ENCODE data around the gene BCAS1.

Gene BCAS1

GRCh38 chr20:54095824-54096223 lies 25.4 kb upstream of the BCAS1 start:
- no peak for TF ChIP-seq ZNF70 (CRISPR knock-in tag; IDR thresholded peaks at IDR 0.05)
- TF ChIP-seq TOX (CRISPR knock-in tag; IDR thresholded peaks at IDR 0.05; ENCODE audit: borderline replicate concordance), result no peak
- no peak for TF ChIP-seq OSR1 (CRISPR knock-in tag; IDR thresholded peaks at IDR 0.05)
- TF ChIP-seq SNAI2 (CRISPR knock-in tag; IDR thresholded peaks at IDR 0.05), result no peak
- TF ChIP-seq, protein P1, sequence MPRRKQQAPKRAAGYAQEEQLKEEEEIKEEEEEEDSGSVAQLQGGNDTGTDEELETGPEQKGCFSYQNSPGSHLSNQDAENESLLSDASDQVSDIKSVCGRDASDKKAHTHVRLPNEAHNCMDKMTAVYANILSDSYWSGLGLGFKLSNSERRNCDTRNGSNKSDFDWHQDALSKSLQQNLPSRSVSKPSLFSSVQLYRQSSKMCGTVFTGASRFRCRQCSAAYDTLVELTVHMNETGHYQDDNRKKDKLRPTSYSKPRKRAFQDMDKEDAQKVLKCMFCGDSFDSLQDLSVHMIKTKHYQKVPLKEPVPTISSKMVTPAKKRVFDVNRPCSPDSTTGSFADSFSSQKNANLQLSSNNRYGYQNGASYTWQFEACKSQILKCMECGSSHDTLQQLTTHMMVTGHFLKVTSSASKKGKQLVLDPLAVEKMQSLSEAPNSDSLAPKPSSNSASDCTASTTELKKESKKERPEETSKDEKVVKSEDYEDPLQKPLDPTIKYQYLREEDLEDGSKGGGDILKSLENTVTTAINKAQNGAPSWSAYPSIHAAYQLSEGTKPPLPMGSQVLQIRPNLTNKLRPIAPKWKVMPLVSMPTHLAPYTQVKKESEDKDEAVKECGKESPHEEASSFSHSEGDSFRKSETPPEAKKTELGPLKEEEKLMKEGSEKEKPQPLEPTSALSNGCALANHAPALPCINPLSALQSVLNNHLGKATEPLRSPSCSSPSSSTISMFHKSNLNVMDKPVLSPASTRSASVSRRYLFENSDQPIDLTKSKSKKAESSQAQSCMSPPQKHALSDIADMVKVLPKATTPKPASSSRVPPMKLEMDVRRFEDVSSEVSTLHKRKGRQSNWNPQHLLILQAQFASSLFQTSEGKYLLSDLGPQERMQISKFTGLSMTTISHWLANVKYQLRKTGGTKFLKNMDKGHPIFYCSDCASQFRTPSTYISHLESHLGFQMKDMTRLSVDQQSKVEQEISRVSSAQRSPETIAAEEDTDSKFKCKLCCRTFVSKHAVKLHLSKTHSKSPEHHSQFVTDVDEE (CRISPR knock-in tag; IDR thresholded peaks at IDR 0.05), result no peak
- TF ChIP-seq ESRRG (CRISPR knock-in tag; IDR thresholded peaks at IDR 0.05), result no peak
- no peak for TF ChIP-seq PPARA (CRISPR knock-in tag; IDR thresholded peaks at IDR 0.05; ENCODE audit: borderline replicate concordance)
- no peak for TF ChIP-seq CSRNP3 (CRISPR knock-in tag; IDR thresholded peaks at IDR 0.05)
- TF ChIP-seq RARB (CRISPR knock-in tag; IDR thresholded peaks at IDR 0.05), result no peak
- TF ChIP-seq BACH2 (CRISPR knock-in tag; IDR thresholded peaks at IDR 0.05; ENCODE audit: borderline replicate concordance), result no peak
- no peak for TF ChIP-seq TCF4 (CRISPR knock-in tag; IDR thresholded peaks at IDR 0.05; ENCODE audit: borderline replicate concordance)
- no peak for TF ChIP-seq ARNTL (CRISPR knock-in tag; IDR thresholded peaks at IDR 0.05; ENCODE audit: borderline replicate concordance, low read depth)
- TF ChIP-seq CREB5 (CRISPR knock-in tag; IDR thresholded peaks at IDR 0.05; ENCODE audit: low read depth), result no peak
- no peak for TF ChIP-seq POU6F1 (CRISPR knock-in tag; IDR thresholded peaks at IDR 0.05; ENCODE audit: borderline replicate concordance, low read depth)
- no peak for ATAC-seq

DNA sequence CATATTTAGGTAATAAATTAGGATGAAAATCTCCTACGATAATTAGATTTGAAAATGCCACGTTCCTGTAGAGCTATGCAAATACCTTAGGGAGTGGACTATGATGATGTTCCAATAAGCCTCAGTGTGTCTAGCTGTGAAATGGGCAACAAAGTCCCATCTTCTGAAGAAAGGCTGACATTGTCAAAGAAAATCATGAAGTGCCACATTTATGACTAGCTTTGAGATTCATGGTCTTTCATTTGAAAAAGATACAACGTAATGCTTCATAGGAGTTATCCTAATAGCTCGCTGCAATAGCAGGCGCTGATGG lies 23.8 kb upstream of the BCAS1 start:
- TF ChIP-seq, protein P2, sequence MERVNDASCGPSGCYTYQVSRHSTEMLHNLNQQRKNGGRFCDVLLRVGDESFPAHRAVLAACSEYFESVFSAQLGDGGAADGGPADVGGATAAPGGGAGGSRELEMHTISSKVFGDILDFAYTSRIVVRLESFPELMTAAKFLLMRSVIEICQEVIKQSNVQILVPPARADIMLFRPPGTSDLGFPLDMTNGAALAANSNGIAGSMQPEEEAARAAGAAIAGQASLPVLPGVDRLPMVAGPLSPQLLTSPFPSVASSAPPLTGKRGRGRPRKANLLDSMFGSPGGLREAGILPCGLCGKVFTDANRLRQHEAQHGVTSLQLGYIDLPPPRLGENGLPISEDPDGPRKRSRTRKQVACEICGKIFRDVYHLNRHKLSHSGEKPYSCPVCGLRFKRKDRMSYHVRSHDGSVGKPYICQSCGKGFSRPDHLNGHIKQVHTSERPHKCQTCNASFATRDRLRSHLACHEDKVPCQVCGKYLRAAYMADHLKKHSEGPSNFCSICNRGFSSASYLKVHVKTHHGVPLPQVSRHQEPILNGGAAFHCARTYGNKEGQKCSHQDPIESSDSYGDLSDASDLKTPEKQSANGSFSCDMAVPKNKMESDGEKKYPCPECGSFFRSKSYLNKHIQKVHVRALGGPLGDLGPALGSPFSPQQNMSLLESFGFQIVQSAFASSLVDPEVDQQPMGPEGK (CRISPR knock-in tag; IDR thresholded peaks at IDR 0.05; ENCODE audit: borderline replicate concordance), result no peak
- TF ChIP-seq SNAI2 (CRISPR knock-in tag; IDR thresholded peaks at IDR 0.05), result no peak
- TF ChIP-seq RARB (CRISPR knock-in tag; IDR thresholded peaks at IDR 0.05), result no peak
- no peak for TF ChIP-seq ISL1 (CRISPR knock-in tag; IDR thresholded peaks at IDR 0.05)
- TF ChIP-seq ARNTL (CRISPR knock-in tag; IDR thresholded peaks at IDR 0.05; ENCODE audit: borderline replicate concordance, low read depth), result no peak
- TF ChIP-seq TCF4 (CRISPR knock-in tag; IDR thresholded peaks at IDR 0.05; ENCODE audit: borderline replicate concordance), result no peak
- TF ChIP-seq, protein P1 (CRISPR knock-in tag; IDR thresholded peaks at IDR 0.05), result no peak
- TF ChIP-seq TOX (CRISPR knock-in tag; IDR thresholded peaks at IDR 0.05; ENCODE audit: borderline replicate concordance), result no peak
- no peak for TF ChIP-seq CSDC2 (CRISPR knock-in tag; IDR thresholded peaks at IDR 0.05)
- no peak for TF ChIP-seq ZC3H10 (CRISPR knock-in tag; IDR thresholded peaks at IDR 0.05)
- no peak for TF ChIP-seq OSR1 (CRISPR knock-in tag; IDR thresholded peaks at IDR 0.05)
- no peak for TF ChIP-seq ESRRG (CRISPR knock-in tag; IDR thresholded peaks at IDR 0.05)
- TF ChIP-seq BACH2 (CRISPR knock-in tag; IDR thresholded peaks at IDR 0.05; ENCODE audit: borderline replicate concordance), result no peak
- no peak for TF ChIP-seq ZNF565 (CRISPR knock-in tag; conservative IDR thresholded peaks at IDR 0.05; ENCODE audit: low read depth)
- TF ChIP-seq ZFP30 (CRISPR knock-in tag; IDR thresholded peaks at IDR 0.05), result no peak
- ATAC-seq, result no peak
